ENCODE data around the gene EID2B. TPM values are rescaled to one million over a fixed set of nuclear protein-coding genes. Genes with fewer than 3 reads are reported as not detected.

EID2B gene
- total RNA-seq: 1.1 and 1.2 TPM in 2 replicates

GRCh38 chr19:39532233-39533002 lies at the start of gene EID2B:
TSS of gene EID2B (minus strand) at chr19:39532852. CDS start at chr19:39532802, 50 bp downstream.

GRCh38 chr19:39539518-39540332 lies 7.1 kb upstream of the EID2B start, which contains the start of gene EID2:
TSS of gene EID2 (minus strand) at chr19:39540161. CDS start at chr19:39540079, 82 bp downstream.

GRCh38 chr19:39514840-39515550 lies 17.7 kb downstream of the EID2B start, which contains the start of gene SELENOV:
TSS of gene SELENOV (plus strand) at chr19:39515139. CDS start at chr19:39515213, 74 bp downstream.

GRCh38 chr19:39498798-39499642 lies 33.6 kb downstream of the EID2B start, which contains the start of gene DLL3:
TSS of gene DLL3 (plus strand) at chr19:39498947. CDS start at chr19:39498975, 28 bp downstream.

Other genes starting within 250 kb of the EID2B start
- gene IFNL1, start 236.4 kb downstream of the EID2B start, total RNA-seq: not detected in 2 replicates
- 0.24 and 0.43 TPM in 2 replicates for gene LRFN1, start 212.0 kb downstream of the EID2B start, total RNA-seq
- not detected in 2 replicates for gene GMFG, start 196.8 kb downstream of the EID2B start, total RNA-seq
- gene SAMD4B, start 190.4 kb downstream of the EID2B start, total RNA-seq: 31.5 and 37.6 TPM in 2 replicates
- gene PAF1, start 141.7 kb downstream of the EID2B start, total RNA-seq: 11.1 and 23.6 TPM in 2 replicates
- gene MED29, start 141.5 kb downstream of the EID2B start, total RNA-seq: 9.8 and 10.4 TPM in 2 replicates
- gene ZFP36, start 126.0 kb downstream of the EID2B start, total RNA-seq: 5.8 TPM in 2 replicates
- 3.6 and 8.2 TPM in 2 replicates for gene PLEKHG2, start 120.2 kb downstream of the EID2B start, total RNA-seq
- gene RPS16, start 96.9 kb downstream of the EID2B start, total RNA-seq: 72.5 and 139 TPM in 2 replicates
- gene SUPT5H, start 87.3 kb downstream of the EID2B start, total RNA-seq: 28.1 and 48.0 TPM in 2 replicates
- 100 and 120 TPM in 2 replicates for gene TIMM50, start 52.0 kb downstream of the EID2B start, total RNA-seq
- 0.64 and 0.72 TPM in 2 replicates for gene DLL3, start 33.9 kb downstream of the EID2B start, total RNA-seq
- not detected in 2 replicates for gene SELENOV, start 17.7 kb downstream of the EID2B start, total RNA-seq
- gene EID2, start 7.3 kb upstream of the EID2B start, total RNA-seq: 4.5 and 5.1 TPM in 2 replicates
- gene LGALS13, start 69.7 kb upstream of the EID2B start, total RNA-seq: not detected in 2 replicates
- not detected in 2 replicates for gene LGALS16, start 123.1 kb upstream of the EID2B start, total RNA-seq
- gene LGALS14, start 171.6 kb upstream of the EID2B start, total RNA-seq: not detected in 2 replicates
- gene CLC, start 205.2 kb upstream of the EID2B start, total RNA-seq: not detected in 2 replicates
- gene LEUTX, start 246.0 kb upstream of the EID2B start, total RNA-seq: not detected in 2 replicates

Data from tracheal epithelial cell (primary cell).